Jurkat, Clone E6-1 (cell line): ENCODE data around the gene WSCD2.

Source experiments
- DNase-seq: peaks from one replicate; pipeline ENCODE4 v3.0.0-alpha.2; 2011; ENCODE audit warnings: low read depth, low spot score
- H3K4me3 ChIP-seq: 2 replicates; pipeline ENCODE4 v1.5.1; 2011; ENCODE audit warnings: mild to moderate bottlenecking, low read length, control low read depth, moderate library complexity

Gene WSCD2

DNA sequence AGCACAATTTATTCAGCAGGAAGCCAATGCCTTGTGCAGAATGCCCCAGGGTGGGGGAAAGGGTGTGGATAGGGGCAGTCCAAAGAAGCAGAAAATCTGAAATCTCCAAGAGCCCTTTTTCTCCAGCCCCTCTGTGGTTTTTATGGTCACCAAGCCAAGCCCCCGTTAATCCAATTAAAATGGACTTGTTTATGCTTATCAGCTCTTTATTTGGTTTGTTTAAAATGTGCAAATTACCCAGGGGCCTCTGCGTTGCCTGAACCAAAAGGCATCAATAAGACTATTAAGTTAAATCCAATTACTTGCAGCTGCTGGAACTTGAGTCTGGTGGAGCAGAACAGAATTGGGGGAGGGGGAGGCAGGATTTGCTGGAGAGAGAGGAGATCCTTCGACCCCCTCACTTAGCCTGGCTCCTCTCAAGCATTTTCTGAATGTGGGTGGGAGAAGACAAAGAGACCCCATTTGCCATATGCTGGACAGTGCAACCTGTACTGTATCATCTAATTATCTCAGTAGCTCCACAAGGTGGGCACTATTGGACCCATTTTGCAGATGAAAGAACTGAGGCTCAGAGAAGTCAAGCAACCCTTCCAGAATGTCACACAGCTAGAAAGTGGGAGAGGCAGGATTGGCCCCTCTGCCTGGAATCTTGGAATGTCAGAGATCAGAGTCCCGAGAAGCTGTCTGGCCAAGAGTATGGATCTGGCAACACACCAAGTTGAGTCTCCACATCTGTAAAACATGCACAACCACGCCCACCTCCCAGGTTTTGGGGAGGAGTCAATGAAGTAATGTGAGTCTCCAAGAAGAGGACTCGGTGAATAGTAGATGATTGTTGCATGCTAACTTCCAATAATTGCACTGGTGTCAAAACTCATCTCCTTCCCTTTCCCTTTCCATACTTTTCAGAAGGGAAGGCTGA, 143.1 kb downstream of the WSCD2 start:
- H3K4me3 ChIP-seq = no peak overlapping the region
- DNase-seq = no peak

DNA sequence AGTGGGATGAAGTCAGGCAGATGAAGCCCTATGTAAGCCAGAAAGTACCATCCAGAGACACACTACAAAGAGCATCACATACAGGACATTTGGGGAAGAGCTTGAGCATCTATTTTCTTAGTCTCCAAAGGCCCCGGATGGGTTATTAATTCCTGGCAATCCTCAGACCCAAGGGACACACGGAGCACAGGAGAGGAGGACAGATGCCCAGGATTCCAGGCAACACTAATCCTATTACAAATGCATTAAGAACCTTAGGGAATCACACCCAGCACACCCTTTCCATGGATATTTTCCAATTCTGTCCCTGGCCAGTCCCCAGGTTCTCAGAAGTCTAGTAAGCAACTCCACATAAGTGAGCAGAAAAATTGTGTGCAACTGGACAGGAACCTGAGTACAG, 144.1 kb downstream of the WSCD2 start:
- no peak for DNase-seq
- no peak overlapping the region for H3K4me3 ChIP-seq

DNA sequence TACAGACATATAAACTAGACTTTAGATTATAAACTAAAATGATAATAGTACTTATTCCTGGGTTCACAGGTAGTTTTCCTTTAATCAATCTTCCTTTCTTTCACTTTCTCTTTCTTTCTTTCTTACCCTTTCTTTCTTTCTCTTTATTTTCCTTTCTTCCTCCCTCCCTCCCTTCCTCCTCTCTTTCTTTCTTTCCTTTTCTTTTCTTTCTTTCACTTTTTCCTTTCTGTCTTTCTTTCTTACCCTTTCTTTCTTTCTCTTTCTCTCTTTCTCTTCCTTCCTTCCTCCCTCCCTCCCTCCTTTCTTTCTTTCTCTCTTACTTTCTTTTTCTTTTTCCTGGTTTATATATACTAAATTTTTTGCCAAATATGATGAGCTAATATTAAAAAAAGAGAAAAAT, 148.5 kb downstream of the WSCD2 start:
- no peak overlapping the region for H3K4me3 ChIP-seq
- no peak for DNase-seq

GRCh38 chr12:108282160-108282559, 153.1 kb downstream of the WSCD2 start:
- no peak overlapping the region for H3K4me3 ChIP-seq
- no peak for DNase-seq

DNA sequence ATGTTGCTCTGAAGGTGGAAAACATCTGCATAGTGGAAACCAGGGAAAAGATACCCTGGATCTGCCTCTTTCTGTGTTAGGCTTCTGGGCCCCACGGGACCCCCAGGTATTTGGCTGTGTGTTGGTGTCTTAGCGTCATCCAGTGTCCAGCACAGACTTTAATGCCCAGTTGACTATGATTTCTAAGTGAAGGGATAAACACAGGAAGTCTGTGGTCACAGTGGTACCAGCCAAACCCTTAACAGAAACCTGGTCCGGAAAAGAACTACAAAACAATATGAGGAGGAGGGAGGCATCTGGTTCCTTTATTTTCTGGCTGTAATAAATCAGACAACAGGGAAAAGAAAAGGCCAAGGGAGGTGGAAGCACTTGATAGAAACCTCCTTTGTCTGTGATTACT, 153.6 kb downstream of the WSCD2 start:
- no peak overlapping the region for H3K4me3 ChIP-seq
- no peak for DNase-seq

DNA sequence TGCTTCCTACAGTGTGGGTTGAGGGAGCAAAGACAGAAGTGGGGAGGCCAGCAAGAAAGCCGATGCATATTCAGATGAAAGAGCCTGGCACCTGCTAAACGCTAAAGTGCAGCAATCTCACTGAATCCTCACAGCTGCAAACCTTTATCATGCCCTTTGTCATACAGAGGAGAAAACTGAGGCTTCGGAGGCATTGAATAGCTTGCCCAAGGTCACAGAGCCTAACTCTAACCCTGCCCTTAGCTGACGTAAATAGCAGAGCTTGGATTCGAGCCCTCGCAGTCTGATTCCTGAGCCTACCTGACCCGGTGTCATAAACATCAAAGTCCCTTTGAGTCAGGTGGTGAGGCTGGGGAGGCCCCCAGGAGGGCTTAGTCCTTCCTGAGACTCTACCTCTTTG, 155.1 kb downstream of the WSCD2 start:
- no peak overlapping the region for H3K4me3 ChIP-seq
- DNase-seq = no peak

DNA sequence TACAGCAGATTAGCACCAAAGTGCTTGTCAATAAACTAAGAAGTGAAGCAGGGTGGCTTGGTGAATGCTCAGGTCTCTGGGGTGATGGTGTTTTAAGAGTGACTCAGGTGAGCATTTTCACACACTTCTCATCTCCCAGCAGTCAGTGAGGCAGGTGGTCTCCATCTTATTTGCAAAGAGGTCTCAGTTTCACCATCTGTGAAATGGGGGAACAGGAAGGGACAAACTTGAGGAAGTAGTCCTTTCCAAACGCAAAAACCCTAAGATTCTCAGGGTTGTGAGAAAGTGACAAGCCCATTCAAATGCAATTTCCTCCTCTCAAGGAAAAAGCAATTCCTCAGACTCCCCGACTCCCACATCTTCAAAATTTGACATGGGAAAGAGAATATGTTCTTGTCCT, 155.9 kb downstream of the WSCD2 start:
- DNase-seq = no peak
- H3K4me3 ChIP-seq = no peak overlapping the region

- no peak for DNase-seq
- H3K4me3 ChIP-seq = no peak overlapping the region
Observed at GRCh38 chr12:108287227-108287626, 158.1 kb downstream of the WSCD2 start.

DNA sequence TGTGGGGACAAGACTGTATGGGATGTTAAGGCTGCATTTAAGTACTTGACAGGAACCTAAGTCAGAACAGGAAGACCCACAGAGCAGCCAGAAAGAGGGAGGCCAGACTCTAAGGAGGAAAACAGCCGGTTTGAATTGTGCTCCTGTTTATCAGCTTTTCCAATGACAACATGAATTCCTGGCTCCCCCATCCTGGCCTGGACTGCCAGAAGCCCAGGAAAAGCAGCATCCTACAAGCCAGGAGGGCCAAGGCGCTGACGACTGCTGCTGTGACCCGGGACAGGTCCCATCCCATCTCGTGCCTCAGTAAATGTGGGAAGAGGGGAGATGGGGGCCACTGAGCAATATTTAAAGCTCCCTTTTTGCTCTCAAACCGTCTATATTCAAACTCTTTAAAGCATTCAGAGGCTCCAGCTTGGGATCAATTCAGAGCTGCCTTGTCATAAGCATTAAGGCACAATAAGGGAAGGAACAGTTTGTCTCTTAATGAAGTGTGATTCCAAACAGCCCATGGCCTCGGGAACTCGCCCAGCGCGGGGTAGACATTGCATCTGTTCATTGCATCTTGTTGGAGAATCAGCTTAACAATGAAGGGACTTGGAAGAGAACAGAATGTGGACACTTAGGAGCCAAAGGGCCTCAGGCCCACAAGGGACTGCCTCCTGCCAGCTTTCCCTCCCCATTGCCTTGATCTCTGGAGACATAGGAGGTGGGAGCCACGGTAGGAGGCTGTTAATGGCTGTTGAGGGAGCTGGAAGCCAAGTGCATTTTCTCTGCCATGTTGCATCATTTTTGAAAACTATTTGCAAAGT, 160.5 kb downstream of the WSCD2 start:
- DNase-seq = no peak
- no peak overlapping the region for H3K4me3 ChIP-seq

- DNase-seq = no peak
- no peak overlapping the region for H3K4me3 ChIP-seq
Observed at GRCh38 chr12:108295641-108296040, 166.6 kb downstream of the WSCD2 start.

GRCh38 chr12:108296945-108297344, 167.9 kb downstream of the WSCD2 start:
- H3K4me3 ChIP-seq = no peak overlapping the region
- DNase-seq = no peak

- H3K4me3 ChIP-seq = no peak overlapping the region
- no peak for DNase-seq
Observed at GRCh38 chr12:108297424-108297823, 168.3 kb downstream of the WSCD2 start.

DNA sequence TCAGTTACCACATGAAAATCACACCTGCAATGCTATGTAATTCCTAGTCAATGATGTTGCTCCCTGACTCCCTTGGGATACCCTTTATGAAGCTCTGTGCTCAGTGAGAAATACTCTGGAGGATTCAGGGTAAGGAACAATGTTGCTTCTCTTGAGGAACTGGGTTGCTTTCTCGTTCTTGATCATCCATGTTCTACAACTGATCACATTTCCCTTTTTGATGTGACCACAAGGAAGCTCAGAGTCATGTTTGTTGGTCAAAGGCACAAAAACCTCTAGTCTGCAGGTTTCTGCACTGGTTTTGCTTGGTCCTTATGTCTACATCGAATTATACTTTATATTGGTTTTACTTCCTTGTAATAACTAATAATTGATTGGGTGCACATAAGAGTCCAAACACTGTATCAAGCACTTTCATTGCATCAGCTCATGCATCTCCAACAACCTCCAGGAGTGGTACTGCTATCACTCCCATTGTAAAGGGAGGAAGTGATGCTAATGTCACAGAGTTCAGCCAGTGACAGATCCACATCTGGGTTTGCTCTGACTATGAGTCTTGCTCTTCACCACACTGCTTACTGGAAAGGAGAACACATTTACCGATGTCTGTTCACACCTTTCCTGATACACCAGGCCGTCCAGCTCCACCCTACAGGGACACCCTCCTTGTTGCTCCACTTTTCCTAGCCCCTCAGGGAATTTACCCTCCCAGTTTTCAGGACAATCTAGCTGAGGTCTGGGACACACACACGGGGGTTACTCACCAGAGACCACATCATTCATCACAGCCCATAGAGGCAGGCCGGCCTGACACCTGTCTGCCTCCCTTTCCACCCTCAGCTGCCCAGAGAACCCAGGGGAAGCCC, 169.0 kb downstream of the WSCD2 start:
- H3K4me3 ChIP-seq = no peak overlapping the region
- no peak for DNase-seq

GRCh38 chr12:108298761-108299275, 169.7 kb downstream of the WSCD2 start:
- H3K4me3 ChIP-seq = no peak overlapping the region
- no peak for DNase-seq

DNA sequence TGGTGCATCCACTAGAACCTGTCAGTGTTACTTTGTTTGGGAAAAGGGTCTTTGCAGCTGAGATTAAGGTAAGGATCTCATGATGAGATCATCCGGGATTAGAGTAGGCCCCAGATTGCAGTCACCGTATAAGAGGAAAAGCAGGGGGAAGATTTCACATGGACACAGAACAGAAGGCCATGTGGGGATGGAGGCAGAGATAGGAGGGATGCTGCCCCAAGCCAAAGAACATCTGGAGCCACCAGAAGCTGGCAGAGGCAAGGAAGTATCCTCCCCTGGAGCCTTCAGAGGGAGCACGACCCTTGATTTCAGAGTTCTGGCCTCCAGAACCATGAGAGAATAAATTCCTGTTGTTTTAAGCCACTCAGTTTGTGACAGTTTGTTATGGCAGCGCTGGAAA, 170.4 kb downstream of the WSCD2 start:
- H3K4me3 ChIP-seq = no peak overlapping the region
- DNase-seq = no peak
